Measurements from ENCODE around the gene RB1.

GRCh38 chr13:48411147-48411794 is 107.7 kb downstream of the RB1 start:
- TF ChIP-seq, protein P1, sequence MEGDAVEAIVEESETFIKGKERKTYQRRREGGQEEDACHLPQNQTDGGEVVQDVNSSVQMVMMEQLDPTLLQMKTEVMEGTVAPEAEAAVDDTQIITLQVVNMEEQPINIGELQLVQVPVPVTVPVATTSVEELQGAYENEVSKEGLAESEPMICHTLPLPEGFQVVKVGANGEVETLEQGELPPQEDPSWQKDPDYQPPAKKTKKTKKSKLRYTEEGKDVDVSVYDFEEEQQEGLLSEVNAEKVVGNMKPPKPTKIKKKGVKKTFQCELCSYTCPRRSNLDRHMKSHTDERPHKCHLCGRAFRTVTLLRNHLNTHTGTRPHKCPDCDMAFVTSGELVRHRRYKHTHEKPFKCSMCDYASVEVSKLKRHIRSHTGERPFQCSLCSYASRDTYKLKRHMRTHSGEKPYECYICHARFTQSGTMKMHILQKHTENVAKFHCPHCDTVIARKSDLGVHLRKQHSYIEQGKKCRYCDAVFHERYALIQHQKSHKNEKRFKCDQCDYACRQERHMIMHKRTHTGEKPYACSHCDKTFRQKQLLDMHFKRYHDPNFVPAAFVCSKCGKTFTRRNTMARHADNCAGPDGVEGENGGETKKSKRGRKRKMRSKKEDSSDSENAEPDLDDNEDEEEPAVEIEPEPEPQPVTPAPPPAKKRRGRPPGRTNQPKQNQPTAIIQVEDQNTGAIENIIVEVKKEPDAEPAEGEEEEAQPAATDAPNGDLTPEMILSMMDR (IDR thresholded peaks at IDR 0.05), result no peak
- no peak for TF ChIP-seq CREB1 (CRISPR knock-in tag; IDR thresholded peaks at IDR 0.05)
